Osteocyte (in vitro differentiated cells): ENCODE measurements around the gene RPAP2. TPM values are rescaled to one million over a fixed set of nuclear protein-coding genes. Genes with fewer than 3 reads are reported as not detected.

Experiments
- DNase-seq: peaks from one replicate; pipeline ENCODE4 v3.0.0; 2021; ENCODE audit warnings: mixed read lengths; ENCODE audit not compliant: unreplicated experiment; ENCODE audit errors: extremely low spot score
- H3K27ac Mint-ChIP-seq: one replicate; pipeline ENCODE4 v1.8.0; 2021; ENCODE audit warnings: mild to moderate bottlenecking, mixed read lengths; ENCODE audit not compliant: unreplicated experiment
- H3K27me3 Mint-ChIP-seq: one replicate; pipeline ENCODE4 v1.8.0; 2021; ENCODE audit warnings: mixed read lengths; ENCODE audit not compliant: unreplicated experiment
- H3K36me3 Mint-ChIP-seq: one replicate; pipeline ENCODE4 v1.8.0; 2021; ENCODE audit warnings: mixed read lengths; ENCODE audit not compliant: unreplicated experiment
- H3K4me1 Mint-ChIP-seq: one replicate; pipeline ENCODE4 v1.8.0; 2021; ENCODE audit warnings: mixed read lengths; ENCODE audit not compliant: unreplicated experiment
- H3K4me3 Mint-ChIP-seq: one replicate; pipeline ENCODE4 v1.8.0; 2021; ENCODE audit warnings: mild to moderate bottlenecking, moderate library complexity, mixed read lengths; ENCODE audit not compliant: unreplicated experiment
- H3K9me3 Mint-ChIP-seq: one replicate; pipeline ENCODE4 v1.8.0; 2021; ENCODE audit warnings: mixed read lengths; ENCODE audit not compliant: unreplicated experiment
- CTCF ChIP-seq: fragments of 200-600 bp; sonication (generic); IDR thresholded peaks from 2 replicates; pipeline ENCODE4 v1.5.0; 2021; ENCODE audit warnings: antibody characterized with exemption, mild to moderate bottlenecking, moderate library complexity
- total RNA-seq: library from RNA; stranded (reverse); gene quantifications from 2 replicates; pipeline ENCODE4 v1.2.1, GENCODE V29; 2021

The RPAP2 gene
- total RNA-seq, 1 donor from 2014 or later = 32.6 TPM

- Mint-ChIP-seq H3K9me3 (peaks cover 11% of the 10 kb centered on the region), H3K27ac (no peak overlapping the region), H3K27me3 (no peaks in the 10 kb centered on the region), H3K4me3 (no peak overlapping the region), H3K4me1 (peaks cover 8% of the 10 kb centered on the region), H3K36me3 (peaks cover 48% of the 10 kb centered on the region)
- no peak for TF ChIP-seq CTCF
- DNase-seq = no peak
Observed at GRCh38 chr1:92333668-92334067, 34.8 kb downstream of the RPAP2 start.

- no peak for DNase-seq
- Mint-ChIP-seq H3K27ac (no peak overlapping the region), H3K4me1 (no peaks in the 10 kb centered on the region), H3K27me3 (no peaks in the 10 kb centered on the region), H3K36me3 (peaks cover 22% of the 10 kb centered on the region), H3K9me3 (no peaks in the 10 kb centered on the region), H3K4me3 (no peak overlapping the region)
- no peak for TF ChIP-seq CTCF
Observed at GRCh38 chr1:92340154-92340553, 41.3 kb downstream of the RPAP2 start.

GRCh38 chr1:92342401-92342800, 43.5 kb downstream of the RPAP2 start:
- no peak for TF ChIP-seq CTCF
- H3K36me3 Mint-ChIP-seq = peaks cover 24% of the 10 kb centered on the region

GRCh38 chr1:92343061-92343460, 44.2 kb downstream of the RPAP2 start:
- H3K9me3 Mint-ChIP-seq = no peaks in the 10 kb centered on the region
- H3K27ac Mint-ChIP-seq = no peak overlapping the region
- no peak for TF ChIP-seq CTCF
- no peak overlapping the region for H3K4me3 Mint-ChIP-seq
- H3K27me3 Mint-ChIP-seq = no peaks in the 10 kb centered on the region
- H3K36me3 Mint-ChIP-seq = peaks cover 25% of the 10 kb centered on the region
- DNase-seq = no peak
- H3K4me1 Mint-ChIP-seq = no peaks in the 10 kb centered on the region

More at GRCh38 chr1:92342401-92342800, 43.5 kb downstream of the RPAP2 start:
- H3K4me1 Mint-ChIP-seq = no peaks in the 10 kb centered on the region
- H3K9me3 Mint-ChIP-seq = no peaks in the 10 kb centered on the region
- H3K27ac Mint-ChIP-seq = no peak overlapping the region
- DNase-seq = no peak
- H3K27me3 Mint-ChIP-seq = no peaks in the 10 kb centered on the region
- H3K4me3 Mint-ChIP-seq = no peak overlapping the region

- peaks cover 33% of the 10 kb centered on the region for H3K36me3 Mint-ChIP-seq
- DNase-seq = no peak
- H3K27ac Mint-ChIP-seq = no peak overlapping the region
- no peak for TF ChIP-seq CTCF
- H3K27me3 Mint-ChIP-seq = no peaks in the 10 kb centered on the region
- no peak overlapping the region for H3K4me3 Mint-ChIP-seq
- no peaks in the 10 kb centered on the region for H3K9me3 Mint-ChIP-seq
- no peaks in the 10 kb centered on the region for H3K4me1 Mint-ChIP-seq
Observed at GRCh38 chr1:92346866-92347640, 48.2 kb downstream of the RPAP2 start.
